HG03045 (cell line): ENCODE data around the gene ZBTB37.
A peak's percentile ranks its signal among the peaks of the same experiment; 100 is the strongest.
"Not testable (repeated sequence)": the region's sequence is repeated elsewhere in the genome, so short reads cannot be mapped to it uniquely, and the experiment has no call there.

Experiments
- ATAC-seq: cut with Tn5 transposase; IDR thresholded peaks from one replicate; pipeline ENCODE4 v1.9.1; 2021; ENCODE audit warnings: mild to moderate bottlenecking, moderate library complexity; ENCODE audit not compliant: unreplicated experiment

The ZBTB37 gene

DNA sequence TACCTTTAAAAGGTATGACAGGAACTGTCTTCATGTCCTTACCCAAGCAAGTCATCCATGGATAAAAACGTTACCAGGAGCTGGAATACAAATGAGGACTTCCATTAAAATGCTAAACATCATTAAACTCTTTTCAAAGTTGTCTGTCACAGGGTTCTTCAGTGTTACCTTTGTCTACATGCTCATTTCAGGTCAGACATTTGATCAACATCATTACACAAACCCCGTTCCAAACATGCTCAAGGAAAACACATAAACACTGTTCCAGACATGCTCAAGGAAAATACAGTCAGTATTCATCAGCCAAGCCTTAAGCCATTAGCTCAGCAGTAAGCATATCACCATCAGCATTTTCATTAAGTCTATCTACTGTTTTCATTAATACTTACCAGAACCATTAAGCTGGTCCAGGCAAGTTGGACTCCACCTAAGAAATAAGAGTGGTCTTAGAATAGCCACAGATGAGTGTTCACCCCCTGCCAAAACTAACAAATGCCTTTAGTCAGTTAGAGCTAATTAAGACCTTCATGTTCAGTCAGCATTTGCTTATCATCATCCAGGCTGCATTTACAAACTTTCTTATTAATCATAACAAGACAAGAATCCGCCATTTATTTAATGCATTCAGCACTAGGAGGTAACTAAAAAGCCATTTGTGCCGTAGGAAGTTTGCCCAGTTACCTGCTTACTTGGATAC, 2.6 kb upstream of the ZBTB37 start:
- no peak for ATAC-seq

DNA sequence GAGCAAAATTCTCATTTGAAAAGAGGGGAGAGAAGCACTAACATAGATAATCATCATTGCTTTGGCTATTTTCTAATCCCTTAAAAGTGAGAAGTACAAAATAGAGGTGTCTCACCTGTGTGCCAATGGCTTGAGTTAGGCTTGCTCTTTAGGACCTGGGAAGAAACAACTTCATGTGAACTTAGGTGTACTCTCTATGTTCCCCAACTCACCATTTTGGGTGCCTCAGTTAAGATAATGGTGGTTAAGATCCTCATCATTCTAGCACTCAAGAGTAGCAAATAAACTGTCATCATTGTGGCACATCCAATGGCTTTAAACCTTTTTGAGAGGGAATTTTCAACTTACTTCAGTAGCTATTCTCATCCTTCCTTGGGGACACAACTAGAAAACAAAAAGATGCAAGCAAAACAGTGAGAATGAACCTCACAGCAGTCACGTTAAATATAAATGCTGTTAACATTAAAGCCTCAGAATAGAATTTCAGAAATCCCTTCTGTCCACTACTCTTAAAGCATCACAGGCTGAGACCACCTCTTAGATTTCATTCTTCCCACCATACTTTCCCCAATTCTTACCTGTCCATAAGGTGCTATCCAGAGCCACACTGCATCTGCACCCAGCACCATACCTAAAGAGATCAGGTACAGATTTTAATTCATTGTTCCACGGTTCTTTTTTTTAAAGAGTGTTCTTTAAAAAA, 1.6 kb upstream of the ZBTB37 start:
- ATAC-seq, result no peak

DNA sequence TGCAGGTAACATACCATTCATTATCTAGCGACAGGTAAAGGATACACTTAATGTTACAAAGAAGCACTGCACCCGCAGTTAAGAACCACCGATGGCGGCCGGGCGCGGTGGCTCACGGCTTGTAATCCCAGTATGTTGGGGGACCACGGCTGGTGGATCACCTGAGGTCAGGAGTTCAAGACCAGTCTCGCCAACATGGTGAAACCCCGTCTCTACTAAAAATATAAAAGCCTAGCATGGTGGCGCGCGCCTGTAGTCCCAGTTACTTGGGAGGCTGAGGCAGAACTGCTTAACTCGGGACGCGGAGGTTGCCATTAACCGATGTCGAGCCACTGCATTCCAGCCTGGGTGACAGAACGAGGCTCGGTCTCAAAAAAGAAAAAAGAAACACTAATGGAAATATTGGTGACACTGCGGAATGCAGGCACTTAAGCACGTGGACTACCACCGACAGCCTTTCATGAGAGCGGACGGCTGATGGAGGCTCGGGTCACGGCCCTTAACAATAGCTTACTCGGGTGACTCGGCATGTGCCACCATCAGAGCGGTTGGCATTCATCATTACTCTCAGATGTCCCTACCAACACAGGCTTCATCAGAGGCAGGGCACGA, 933 bp upstream of the ZBTB37 start:
- no peak for ATAC-seq

DNA sequence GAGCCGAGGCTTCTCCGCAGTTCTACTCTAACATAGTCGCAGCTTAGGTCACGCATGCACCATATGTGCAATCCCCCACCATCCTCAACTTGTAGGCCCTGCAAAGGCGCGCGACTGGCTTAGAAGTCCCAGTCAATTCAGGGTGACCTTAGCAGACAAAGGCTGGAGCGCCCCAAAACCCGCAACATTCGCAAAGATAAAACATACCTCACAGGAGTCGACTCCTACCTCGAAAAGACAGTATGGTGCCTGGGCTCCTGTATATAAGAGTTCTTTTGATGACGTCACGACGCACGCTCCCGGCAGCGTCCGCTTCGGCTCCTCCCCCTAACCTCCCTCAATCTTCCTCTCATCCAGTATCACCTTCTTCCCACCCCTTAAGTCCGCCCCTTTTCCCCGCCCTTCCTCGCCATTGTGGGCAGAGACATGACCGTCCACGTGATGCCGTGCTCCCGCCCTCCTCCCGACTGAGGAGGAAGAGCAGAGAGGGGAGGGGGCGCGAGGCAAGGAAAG, 371 bp upstream of the ZBTB37 start, which contains the start of gene GAS5:
TSS of gene GAS5 (minus strand) at position 237 of the 513 bp plus-strand sequence.
- ATAC-seq, result peak; percentile 67

DNA sequence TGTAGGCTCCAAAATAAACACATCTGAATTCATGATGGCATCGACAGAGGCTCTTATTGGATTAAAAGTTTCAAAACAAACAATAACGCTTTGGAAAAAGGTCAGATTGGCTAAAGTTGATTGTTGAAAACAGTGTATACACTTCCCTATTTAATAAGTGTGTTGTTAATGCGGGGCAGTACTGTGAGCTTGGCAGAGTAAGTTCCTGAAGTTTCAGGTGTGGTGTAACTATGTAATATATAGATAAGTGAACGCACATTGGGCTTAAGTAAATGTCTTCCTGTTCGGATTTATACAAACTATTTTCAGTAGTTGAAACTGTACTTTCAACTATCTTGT, 810 bp downstream of the ZBTB37 start:
- no peak for ATAC-seq

DNA sequence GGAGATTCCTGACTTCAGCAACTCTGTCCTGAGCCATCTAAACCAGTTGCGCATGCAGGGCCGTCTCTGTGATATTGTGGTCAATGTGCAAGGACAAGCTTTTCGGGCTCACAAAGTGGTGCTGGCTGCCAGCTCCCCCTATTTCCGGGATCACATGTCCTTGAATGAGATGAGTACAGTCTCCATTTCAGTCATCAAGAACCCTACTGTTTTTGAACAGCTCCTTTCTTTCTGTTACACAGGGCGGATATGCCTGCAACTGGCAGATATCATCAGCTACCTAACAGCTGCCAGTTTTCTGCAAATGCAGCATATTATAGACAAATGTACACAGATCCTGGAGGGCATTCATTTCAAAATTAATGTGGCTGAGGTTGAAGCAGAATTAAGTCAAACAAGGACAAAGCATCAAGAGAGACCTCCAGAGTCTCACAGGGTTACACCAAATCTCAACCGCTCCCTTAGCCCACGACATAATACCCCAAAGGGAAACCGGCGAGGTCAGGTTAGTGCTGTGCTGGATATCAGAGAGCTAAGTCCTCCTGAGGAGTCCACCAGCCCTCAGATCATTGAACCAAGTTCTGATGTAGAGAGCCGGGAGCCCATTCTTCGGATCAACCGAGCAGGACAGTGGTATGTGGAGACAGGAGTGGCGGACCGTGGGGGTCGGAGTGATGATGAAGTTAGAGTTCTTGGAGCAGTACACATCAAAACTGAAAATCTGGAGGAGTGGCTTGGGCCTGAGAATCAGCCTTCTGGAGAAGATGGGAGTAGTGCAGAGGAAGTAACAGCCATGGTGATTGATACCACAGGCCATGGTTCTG, 2.3 kb downstream of the ZBTB37 start:
- no peak for ATAC-seq

DNA sequence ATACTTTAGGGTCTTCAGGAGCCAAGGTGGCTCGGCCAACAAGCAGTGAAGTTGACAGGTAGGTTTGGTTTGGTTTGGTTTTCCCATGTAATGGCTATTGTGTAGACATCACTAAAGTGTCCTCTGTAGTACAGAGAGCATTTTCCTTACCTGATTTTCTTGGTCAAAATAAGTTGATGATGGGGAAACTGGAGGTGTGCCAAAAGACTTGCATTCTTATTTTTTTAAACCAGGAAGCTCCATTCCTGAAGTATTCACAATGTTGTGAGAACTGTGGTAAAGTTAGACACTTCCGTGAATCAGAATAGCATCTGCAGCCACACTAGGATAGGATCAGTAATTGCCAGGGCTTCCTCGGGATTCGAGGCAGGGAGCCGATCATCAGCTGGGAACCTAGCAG, 2.9 kb downstream of the ZBTB37 start:
- no peak for ATAC-seq

DNA sequence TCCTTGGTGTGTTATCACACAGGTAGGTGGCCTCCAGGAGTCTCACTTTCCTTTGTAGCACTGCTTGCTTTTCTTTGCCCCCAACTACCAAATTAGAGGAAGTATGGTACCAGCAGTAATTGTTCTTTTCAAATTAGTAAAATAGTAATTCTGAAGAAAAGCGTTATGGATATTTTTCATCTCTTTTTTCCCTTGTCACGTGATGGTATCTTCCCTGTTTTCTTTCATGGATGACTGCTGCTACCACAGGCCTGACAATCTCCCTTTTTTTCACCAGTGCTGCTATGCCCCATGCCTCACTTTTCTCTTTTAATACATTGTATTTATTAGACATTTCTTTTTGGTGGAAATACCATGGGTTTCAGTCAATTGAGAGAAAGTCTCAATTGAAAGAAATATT, 3.3 kb downstream of the ZBTB37 start:
- no peak for ATAC-seq

DNA sequence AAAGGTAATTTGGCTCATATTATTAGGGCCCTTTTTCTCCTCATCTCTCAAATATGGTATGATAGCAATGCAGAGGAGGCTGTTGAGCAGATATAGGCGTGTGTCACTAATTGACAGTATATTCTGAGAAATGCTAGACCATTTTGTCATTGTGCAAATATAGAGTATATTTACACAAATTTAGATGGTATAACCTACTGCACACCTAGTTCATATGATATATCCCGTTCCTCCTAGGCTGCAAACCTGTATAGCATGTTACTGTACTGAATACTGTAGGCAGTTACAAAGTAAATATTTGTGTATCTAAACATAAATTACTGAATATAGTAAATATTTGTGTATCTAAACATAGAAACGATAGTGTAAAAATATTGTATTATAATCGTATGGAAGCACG, 8.6 kb downstream of the ZBTB37 start:
- no peak for ATAC-seq

DNA sequence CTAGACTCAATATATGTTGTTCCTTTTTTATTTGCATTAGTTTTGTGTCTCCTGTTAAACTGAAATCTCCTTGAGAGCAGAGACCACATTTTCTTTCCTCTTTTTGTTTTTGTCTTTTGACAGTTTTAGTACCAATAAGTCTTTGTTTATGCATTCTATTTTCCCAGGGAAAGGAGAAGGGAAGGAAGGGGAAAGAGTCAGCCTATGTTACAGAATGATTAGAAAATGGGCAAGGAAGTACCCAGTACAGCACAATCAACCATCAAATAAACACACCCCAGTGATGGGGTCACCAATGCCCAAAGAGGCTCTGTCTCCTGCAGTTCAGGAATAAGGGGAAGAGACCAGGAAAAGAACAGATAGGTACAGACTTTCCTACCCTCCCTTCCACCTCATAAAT, 10.1 kb downstream of the ZBTB37 start:
- ATAC-seq, result no peak

DNA sequence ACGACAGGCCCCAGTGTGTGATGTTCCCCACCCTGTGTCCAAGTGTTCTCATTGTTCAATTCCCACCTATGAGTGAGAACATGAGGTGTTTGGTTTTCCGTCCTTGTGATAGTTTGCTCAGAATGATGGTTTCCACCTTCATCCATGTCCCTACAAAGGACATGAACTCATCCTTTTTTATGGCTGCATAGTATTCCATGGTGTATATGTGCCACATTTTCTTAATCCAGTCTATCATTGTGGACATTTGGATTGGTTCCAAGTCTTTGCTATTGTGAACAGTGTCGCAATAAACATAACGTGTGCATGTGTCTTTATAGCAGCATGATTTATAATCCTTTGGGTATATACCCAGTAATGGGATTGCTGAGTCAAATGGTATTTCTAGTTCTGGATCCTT, 12.9 kb downstream of the ZBTB37 start:
- ATAC-seq, result not testable (repeated sequence)

DNA sequence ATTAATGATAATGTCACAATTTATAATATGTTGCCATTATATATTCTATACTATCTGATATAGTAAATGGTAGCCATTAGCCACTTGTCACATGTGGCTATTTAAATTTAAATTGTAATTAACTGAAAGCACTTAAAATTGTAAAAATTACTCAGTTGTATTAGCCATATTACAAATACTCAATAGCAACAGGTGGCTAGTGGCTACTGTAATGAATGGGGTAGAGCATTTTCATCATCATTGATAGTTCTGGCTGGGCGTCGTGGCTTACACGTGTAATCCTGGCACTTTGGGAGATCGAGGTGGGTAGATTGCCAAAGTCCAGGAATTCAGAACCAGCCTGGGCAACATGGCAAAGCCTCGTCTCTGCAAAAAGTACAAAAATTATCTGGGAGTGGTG, 16.5 kb downstream of the ZBTB37 start:
- no peak for ATAC-seq

DNA sequence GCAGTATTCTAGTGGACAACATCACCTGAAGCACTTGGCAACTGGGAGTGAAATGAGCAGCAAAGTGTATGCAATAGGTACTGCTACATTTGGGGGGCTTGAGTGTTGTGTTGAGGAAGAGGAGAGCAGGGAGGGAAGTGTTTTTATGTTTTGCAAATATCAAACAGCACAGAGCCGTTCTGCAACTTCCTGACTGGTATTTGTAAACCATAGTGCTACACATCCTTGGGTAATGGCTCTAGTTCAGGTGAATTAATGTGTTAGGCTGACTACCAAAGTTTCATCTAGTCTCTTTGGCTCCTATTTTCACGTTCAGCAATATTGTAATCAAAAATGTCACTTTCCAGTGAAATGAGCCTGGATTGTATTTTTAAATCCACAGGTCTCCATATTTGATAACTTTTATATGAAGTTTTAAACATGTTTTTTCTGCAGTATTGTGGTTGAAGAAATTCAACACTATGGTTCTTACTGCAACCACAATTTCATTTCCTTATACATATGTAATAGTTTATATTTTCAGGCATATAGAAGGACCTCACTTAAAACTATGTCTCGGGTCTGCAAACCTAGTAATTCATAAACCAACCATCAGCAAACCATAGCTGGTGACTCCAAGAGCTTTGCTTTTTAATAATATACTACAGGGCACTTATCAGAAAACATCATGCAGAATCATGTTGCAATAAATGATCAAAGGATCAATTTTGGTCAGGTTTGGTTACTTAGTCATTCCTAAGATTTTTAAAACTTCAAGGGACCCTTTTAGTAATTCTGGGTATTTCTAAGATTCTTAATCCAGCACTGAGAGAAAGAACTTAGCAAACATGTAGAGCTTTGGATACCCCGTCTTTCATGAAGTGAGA, 18.8 kb downstream of the ZBTB37 start:
- ATAC-seq, result no peak

DNA sequence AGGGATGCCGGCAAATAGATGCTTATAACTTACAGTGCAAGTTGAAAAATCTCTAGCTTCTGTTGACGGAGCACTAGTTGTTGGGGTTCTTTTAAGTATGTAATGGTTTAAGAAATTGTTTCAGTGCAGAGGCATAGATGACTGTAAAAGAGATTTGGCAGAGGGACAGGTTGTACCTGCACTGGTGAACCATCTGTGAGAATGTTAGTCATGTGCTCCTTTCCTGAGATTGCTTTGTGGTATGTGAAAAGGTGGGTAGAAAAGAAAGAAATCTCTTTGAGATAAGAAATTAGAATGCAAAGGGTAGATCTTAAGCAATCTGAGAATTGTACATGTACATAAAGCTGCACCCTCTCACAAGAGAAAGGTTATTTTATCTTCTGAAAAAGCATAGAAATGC, 19.4 kb downstream of the ZBTB37 start:
- no peak for ATAC-seq

DNA sequence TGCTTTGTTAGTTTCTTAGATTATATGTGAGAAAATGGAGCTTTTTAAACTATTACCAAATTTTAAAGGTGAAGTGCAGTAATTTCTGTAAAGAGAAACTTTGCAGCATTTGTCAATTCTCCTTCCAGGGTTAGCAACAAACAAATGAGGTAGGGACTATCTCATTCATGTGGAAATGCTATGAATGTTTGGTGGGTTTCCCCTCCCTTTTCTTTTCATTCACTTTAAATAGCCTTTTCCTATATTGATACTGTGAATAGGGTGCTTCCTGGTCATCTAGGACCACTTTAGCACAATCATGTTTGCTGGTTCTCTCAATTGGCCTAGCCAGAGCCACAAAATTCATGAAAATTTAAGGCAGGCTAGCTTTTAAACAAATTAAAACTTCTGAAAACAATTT, 20.6 kb downstream of the ZBTB37 start:
- no peak for ATAC-seq

DNA sequence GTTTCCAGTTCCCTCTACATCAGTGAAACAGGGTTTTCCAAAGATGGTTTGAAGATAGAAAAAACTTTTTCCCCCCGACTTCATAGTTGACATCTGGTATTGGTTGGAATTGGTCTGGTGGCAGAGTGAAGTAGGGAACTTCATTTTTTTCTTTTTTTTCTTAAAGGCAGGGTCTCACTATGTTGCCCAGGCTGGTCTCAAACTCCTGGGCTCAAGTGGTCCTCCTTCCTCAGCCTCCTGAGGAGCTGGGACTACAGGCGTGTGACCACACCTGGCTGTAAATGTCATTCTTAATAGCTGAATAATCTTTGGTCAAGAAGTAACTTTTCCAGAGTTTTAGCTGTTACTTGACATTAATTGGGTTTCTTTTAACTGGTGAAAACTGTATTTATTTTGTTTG, 21.7 kb downstream of the ZBTB37 start:
- ATAC-seq, result no peak

DNA sequence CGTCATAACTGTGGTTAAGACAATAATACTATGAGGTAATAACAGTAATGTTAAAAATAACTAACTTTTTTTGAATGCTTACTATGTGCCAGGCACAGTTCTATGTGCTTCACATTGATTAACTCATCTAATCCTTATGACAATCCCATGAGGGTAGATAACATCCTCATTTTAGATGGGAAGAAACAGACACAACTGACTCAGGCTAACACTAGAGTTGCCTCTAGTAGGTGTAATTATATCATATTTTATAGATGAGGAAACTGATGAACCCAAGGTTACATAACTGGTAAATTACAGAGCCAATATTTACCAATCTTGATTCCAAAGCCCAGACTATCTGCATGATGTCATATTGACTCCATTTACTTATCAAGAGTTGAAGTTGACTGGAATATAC, 25.4 kb downstream of the ZBTB37 start:
- no peak for ATAC-seq

DNA sequence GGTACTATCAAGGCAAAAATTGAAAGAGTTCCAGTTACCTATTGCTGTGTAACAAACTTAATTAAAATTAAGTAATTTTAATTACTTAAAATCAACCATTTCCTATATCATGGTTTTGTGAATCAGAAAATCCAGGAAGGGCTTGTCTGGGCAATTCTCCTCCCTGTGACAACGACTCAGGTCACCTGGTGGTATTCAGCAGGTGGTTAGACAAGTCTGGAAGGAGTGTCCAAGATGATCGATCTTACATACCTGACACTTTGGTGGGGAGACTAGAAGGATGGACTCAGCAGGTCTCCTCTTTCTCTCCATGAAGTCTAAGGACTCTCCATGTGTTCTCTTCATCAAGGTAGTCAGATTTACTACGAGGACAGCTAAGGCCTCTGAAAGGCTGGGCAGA, 26.0 kb downstream of the ZBTB37 start:
- no peak for ATAC-seq

DNA sequence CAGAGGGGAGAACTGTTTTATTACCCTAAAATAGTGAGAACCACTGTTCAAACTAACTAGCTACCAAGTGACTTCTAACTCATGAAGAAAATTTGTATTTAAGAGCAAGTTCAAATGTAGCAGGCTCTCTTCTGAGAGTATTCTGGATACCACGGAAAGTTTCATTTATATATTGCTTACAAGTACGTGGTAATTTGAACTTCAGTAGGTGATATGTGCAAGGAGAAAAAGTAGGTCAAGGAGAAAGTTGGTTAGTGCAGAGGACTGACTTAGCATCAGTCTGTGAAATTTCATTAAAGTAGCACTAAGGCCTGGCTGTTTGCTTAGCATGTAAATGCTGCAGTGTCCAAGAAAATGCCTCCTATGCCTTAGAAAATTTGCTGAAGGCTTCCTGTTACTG, 32.2 kb downstream of the ZBTB37 start:
- ATAC-seq, result no peak

DNA sequence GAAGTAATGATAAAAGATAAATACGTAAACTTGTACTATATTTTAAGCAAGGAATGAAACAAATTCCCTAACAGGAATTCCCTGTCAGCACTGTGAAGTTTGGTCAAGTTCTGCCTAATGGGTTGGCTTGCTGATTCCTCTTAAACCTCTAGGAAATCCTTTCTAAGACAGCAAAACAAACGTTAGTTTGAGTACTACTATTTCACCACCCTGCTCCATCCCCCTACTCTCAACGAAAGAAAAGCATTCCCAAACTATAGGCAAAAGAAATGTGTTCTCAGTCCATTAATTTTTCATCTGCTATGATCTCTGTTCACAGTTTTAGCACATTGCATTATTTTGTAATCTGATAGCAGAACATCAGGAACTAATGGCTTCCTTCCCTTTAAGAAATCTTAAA, 32.8 kb downstream of the ZBTB37 start:
- no peak for ATAC-seq
